Activated CD8-positive, alpha-beta memory T cell treated with anti-CD3 and anti-CD28 coated beads for 48 hours (primary cell): ENCODE measurements around the gene RBBP4.
A peak's percentile ranks its signal among the peaks of the same experiment; 100 is the strongest.
"Not testable (repeated sequence)": the region's sequence is repeated elsewhere in the genome, so short reads cannot be mapped to it uniquely, and the experiment has no call there.

Source experiments
- DNase-seq, 3 experiments: peaks; one replicate each; pipeline ENCODE4 v3.0.0-alpha.2; 2020; ENCODE audit warnings: low read depth in 2 of 3, low spot score in 2 of 3

Gene RBBP4

DNA sequence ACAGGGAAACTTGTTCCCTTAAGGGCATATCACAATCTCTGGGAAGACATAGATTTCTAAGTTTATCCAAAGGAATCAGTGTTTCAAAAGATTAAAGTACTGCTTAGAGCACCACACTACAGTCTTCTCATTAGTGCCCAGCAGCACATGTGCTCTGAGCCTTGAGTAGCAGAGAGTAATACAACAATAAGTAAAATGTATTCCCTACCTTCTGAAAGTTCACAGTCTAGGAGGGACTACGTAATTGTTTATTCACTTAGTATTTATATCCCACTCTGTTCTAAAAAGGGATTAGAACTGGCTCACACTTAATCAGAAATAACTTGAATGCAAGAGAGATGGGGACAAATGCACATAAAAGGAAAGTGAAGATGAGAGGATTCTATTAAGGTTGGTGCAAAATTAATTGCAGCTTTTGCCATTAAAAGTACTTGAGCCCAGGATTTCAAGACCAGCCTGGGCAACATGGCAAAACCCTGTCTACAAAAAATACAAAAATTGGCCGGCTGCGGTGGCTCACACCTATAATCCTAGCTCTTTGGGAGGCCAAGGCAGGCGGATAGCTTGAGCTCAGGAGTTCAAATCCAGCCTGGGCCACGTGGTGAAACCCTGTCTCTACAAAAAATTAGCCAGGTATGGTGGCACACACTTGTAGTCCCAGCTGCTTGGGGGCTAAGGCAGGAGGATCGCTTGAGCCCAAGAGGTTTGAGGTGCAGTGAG is 42.6 kb downstream of the RBBP4 start:
- DNase-seq, result no peak

DNA sequence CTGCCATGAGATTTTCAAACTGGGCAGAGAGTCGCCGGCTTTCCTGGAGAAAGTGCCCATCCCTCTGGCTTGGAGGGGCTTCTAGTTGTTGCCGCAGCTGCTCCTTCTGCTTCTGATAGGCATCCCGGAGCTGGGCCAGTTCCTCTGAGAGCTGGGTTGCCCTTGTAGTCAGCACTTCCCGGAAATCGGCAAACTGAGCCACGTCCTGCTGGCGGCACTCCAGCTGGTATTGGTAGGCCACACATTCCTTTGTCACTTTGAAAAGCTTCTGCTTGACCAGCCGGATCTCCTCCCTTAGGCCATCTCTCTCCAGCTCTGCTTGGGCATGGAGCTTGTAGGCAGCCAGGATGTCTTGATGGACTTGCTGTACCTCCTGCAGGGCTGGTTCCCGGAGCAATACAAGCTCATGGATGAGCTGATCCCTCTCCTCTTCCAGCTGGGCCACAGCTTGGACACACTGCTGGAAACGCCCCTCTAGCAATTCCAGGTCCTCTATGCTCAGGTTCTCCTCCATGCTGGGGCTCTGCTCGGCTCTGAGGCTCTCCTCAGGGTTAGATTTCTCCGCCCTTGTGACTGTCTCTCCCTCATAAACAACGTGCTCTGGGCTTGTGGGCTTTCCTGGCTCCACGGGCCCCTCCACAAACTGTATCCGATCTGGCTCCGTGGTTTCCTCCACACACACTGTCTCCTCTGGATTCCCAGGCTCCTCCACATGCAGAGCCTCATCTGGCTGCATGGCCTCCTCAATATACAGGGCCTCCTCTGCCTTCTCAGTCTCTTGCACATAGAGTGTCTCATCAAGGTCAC is 44.3 kb downstream of the RBBP4 start:
- no peak for DNase-seq

DNA sequence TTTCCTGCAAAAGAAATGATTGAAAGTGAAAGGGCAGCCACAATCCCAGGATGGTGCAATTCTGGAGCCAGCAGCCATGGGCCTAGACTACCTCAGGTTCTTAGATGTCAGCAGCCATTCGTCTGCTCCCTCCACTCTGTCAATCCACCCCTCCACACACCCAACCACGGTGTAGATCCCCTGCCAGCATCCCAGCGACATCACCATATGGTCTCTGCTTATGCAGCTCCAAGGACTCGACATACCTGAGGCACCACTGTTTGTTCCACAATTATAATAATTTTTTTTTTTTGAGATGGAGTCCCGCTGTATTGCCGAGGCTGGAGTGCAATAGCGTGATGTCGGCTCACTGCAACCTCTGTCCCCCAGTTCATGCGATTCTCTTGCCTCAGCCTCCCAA is 45.0 kb downstream of the RBBP4 start:
- no peak for DNase-seq

DNA sequence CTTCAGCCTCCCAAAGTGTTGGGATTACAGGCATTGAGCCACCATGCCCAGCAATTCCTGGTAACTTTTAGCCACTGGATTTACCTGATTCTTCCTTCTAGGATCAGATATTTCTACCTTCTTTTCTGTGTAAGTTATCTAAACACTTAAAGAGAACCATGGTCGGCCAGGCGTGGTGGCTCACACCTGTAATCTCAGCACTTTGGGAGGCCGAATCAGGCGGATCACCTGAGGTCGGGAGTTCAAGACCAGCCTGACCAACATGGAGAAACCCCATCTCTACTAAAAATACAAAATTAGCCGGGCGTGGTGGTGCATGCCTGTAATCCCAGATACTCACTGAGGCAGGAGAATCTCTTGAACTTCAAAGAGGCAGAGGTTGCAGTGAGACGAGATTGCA is 46.0 kb downstream of the RBBP4 start:
- DNase-seq, result not testable (repeated sequence)

DNA sequence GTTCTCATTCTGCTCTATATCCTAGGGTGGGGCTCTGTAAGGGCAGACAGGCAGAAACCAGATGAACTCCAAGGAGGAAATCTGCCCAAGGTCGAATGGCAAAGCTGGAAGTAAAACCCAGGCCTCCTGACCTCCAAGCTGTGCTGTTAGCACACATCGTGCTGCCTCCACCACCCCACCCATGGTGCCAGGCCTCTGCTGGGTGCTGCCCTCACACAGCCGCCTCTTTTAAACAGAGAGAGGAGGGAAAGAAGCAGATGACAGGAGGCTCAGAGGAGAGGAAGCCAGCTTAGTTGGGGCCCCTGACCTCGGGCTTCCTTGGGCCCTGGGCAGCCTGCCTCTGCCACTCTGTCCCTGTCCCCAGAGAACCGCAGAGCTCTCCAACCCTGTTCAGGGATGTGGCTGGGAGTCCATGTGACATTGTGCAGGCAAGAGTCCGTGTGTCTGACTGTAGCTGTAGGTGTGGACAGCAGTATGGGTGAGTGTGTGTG is 50.5 kb downstream of the RBBP4 start:
- DNase-seq, result no peak

DNA sequence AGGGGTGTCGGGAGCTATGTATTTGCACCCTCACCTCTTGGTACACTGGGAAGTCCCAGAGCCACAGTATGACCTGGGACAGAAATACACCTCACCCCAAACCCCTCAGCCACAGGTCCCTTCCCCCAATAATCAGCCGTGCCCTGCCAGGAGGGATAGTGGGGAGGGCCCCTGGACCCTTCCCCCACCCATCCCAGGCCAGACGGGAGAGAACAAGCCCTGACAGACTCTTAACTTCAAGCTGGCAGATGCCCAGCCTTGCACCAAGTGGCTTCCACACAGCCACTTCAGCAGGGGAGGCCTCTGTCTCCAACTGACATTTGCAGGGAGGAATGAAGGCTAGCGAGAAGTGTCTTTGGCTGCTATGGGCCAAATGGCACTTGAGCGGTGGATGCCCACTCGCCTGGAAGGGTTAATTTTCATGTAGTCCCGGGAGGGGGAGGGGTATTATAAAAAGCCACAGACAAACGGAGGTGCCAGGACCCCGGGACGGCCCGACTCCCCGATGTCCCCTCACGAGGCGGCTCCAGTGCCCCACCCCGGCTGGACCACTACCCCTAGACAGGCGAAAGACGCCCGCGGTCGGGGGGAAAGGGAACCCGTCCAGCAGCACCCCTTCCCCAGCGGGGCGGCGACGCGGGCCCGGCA is 51.1 kb downstream of the RBBP4 start:
- no peak for DNase-seq

DNA sequence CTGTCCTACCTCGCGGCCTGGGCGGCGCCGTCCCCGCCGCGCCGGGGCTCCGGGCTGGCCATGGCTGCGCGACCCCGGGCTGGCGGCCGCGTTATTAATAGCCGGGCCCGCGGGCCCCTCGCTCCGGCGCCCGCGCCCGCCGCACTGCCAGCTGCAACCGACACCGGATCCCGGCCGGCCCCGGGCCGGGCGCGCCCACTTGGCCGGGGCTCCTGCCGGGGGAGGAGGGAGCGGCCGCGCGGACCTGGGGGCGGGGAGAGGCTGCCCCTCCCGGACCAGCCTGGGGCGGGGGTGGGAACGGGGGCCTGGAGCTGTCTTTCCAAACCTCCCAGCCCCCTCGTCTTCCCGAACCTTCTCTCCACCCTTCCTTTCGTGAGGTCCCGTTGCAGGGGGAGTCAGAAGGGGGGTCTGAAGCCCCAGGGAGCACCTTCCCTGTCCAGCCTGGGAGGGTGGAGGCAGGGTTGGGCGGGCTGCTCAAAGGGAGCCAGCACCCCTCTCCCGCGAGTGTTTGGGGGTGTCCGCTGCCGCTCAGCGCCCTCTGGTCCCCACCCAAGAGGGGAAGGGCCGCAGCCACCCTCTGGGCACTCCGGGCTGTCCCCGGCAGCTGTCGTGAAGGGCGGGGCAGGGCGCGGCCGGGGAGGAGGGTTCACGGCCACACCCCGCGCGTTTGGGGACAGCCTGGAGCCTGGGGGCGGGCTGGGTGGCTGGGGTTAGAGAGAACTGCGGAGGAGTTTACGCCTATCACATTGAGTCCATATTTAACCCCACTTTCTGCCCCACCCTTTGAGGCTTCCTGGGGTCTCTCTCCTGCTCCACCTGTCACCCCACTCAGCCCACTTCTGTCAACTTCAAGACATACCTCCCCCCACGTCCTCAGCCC is 51.8 kb downstream of the RBBP4 start, which contains the start of gene SYNC:
Gene SYNC, minus strand, starts transcription at position 172 of the 880 bp plus-strand sequence. Its CDS starts 110 bp downstream, at position 62.
- DNase-seq, result no peak

DNA sequence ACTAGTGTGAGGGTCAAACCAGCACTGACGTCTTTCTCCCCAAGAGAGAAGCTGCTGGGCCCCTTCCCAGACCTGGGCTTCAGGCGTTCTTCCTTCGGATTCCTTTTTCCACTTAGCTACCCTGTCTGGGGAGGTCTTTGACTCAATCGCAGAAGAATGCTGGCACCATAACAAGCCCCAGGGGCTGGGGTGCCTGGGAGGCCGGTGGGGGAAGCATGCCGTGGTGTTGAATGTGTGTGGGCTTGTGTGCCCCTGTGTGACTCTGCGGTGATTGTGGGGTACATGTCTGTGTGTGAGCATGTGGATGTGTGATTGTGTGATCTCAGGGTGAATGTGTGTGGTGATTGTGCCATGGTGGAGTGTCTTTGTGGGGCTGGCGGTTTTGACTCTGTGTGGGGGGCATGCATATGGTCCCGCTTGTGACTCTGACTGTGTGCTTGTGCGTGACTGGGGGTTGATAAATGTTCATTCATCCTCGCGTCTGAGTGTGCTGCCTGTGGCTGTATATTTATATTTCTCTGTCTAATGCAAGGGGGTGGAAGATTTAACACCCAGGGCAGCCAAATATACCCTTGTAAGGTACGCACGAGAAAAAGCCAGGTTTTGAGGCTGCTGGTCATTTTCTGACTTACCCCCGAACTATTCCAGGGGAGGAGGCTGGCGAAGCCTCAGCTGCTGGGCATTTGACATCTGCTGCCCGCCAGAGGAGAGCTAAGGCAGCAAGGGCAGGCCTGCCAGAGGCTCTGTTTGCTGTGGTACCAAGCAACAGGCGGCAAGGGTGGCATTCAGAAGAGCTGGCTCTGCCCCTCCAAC is 52.7 kb downstream of the RBBP4 start:
- no peak for DNase-seq

DNA sequence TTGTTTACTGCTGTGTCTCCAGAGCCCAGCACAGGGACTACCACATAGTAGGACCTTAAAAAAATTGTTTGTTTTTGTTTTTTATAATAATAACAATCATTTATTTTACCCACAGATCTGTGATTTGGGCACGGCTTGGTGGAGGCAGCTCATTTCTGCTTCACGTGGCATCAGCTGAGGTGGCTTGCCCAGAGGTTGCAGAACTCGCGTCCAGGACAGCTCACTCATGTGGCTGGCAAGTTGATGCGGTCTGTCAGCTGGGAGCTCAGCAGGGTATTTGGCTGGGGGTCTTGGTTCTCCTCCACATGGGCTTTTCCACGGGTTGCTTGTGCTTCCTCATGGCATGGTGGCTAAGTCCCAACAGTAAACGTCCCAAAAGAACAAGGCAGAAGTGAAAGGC is 54.5 kb downstream of the RBBP4 start:
- no peak for DNase-seq

DNA sequence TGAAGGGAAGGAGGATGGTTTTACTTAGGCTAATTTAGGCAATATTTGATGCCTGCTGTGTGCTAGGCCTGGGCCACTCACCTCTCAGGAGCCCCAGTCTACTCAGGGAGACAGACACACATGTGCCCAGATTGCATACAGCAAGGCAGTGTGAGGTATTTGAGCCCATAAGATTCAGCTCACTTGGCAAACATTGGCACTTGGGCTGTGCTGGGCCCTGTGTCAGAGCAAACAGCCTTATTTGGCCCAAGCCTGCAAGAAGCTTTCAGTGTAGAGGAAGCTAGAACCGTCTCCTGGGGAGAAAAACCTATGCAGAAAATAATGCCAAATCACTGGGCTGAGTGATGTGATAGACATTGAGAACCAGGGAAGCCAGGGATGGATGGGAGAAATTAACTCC is 55.5 kb downstream of the RBBP4 start:
- DNase-seq, result no peak

DNA sequence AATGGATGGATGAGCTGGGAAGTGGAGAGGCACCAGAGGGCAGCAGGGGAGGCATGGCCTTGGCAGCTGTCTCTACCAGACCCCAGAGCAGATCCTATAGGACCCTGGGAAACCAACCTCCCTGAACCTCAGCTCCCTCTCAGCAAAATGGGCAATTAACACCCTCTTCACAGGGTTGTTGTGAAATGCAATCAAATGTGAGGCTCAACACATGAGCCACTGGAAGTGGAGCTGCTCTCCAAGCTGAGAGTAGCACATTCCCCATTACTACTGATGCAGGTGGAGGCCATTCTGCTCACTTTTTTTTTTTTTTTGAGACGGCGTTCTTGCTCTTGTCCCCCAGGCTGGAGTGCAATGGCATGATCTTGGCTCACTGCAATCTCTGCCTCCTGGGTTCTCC is 58.1 kb downstream of the RBBP4 start:
- no peak for DNase-seq

DNA sequence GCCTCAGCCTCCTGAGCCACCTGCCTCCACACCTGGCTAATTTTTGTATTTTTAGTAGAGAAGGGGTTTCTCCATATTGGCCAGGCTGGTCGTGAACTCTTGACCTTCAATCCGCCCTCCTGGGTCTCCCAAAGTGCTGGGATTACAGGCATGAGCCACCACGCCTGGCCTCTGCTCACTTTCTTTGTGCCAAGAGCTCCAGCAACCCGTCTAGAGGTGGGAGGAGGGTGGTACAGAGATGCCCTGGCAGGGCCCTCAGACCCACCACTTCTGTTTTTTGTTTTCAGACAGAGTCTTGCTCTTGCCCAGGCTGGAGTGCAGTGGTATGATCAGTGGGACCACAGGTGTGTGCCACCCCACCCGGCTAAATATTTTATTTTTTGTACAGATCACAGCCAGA is 58.5 kb downstream of the RBBP4 start:
- no peak for DNase-seq

DNA sequence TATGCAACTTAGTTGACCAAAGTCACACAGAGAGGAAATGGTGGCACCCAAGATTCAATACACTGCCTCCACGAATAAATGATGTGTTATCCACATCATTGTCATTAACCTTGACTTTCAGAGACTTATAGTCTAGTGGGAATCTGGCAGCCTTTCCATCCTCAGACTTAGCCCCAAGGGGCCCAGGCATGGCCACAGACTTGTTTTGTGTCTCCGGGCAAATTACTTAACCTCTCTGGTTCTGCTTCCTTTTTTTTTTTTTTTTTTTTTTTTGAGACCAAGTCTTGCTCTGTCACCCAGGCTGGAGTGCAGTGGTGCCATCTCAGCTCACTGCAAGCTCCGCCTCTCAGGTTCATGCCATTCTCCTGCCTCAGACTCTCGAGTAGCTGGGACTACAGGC is 60.2 kb downstream of the RBBP4 start:
- not testable (repeated sequence) for DNase-seq

DNA sequence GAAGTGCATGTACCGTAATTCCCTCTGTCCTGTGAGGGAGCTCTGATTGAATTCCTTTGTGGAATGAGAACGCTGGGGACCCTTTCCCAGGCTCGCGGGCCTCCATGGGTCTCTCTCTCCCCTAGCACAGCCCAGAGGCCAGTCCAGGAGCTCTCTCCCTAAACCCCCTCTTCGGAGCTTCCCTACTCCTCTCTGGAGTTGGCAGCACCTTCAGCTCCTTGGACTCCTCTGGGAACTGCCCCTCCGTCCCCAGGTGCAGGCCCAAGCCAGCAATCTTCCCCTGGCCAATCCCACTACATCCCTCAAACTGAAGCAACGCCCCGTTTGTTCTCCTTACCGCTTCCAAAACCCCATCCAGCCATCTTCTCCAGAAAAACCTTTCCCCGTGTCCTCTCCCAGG is 62.1 kb downstream of the RBBP4 start:
- DNase-seq, result no peak

DNA sequence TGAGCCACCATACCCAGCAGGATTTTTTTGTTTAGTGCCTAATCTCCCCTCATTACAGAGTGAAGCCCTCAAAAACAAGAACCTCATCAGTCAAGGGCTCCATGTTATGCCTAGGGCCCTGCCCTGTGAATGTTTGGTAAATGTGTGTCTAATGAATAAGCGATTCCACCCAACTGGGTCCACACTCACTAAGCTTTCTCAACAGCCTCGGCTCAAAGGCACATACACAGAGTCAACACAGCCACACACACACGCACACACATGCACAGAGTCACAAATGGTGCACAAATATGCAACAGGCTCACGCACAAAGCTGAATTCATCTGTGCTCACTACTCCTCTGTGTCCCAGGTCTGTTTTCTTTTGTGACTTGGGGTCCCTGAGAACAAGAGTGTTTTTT is 63.3 kb downstream of the RBBP4 start:
- no peak for DNase-seq

DNA sequence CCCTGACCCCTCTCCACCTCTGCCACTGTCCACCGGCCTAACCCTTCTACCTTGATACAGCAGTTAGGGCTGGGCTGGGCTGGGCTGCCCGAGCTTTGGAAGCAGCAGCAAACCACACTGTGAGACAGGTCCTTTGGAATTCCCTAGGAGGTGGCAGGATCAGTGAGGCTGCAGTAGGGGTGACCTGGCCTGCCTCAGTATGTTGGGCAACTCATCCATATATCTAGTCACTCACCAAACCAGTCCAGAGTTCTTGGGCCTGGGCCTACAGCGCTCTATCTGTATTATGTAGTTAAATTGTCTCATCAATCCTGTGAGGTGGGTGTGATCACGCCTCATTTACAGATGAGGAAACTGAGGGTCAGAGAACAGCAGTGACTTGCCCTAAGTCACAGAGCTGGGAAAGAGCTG is 64.9 kb downstream of the RBBP4 start:
- DNase-seq, result no peak

DNA sequence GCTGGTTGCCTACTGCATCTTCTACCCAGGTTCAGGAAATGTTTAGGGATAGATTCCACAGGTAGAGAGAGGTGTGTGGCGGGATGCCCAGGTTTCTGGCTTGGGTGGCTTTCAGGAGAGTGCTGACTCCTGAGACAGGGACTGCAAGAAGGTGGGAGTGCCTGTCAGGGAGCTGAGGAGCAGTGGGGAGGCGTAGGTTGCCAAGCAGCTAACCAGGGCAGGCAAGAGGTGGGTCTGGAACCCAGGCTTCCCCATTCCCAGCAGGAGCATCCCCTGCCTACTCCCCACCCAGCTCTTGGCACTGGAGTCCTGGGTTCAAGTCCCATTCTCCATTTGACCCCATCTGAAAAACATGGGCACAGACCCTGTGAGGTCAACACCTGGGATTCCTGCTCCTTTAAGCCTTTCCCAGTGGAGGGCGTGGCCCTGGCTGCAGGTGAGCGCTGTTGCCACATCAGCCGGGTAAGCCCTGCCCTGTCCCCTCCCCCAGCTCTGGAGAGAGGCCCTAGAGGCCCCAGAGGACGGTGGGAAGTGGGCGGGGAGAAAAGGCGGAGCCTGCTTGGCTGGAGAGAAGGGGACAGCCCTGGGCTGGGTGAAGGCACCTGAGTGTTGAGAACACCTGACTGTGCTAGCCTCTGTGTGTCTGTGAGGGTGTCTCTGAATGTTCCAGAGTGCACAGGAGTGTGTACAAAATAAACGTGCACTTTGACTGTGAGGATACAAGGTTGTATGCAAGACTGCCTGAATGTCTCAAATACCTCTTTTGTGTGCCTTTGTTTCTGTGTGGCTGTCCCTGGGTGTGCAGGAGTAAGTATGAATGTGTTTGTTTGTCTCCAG is 65.5 kb downstream of the RBBP4 start:
- peak in 1 of 3 experiments; percentile 25 for DNase-seq

DNA sequence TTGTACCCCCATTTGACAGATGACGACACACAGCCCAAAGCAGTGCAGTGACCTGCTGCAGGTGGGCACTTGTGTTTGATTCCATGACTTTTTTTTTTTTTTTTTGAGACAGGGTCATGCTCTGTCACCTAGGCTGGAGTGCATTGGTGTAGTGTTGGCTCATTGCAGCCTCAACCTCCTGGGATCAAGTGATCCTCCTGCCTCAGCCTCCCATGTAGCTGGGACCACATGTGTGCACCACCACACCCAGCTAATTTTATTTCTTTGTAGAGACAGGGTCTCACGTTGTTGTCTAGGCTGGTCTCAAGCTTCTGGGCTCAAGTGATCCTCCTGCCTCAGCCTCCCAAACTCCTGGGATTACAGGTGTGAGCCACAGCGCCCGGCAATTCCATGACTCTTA is 66.5 kb downstream of the RBBP4 start:
- no peak for DNase-seq

DNA sequence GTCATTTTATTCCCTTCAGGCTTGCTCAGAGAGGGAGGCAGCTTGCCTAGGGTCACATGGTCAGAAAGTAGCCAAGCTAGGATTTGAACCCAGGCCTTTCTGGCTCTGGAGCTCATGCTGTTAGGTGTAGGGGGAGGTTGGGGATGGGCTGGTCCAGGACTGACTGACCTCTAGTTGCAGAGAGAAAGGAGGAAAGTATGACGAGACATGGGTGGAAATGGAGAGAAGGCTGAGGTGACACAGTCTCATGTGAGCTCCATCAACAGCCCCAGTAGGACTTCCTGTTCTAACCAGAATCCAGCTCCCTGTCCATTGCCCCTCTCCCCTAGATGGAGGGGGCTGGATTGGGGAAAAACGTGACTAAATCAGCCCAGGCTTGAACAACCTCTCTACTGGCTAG is 67.0 kb downstream of the RBBP4 start:
- no peak for DNase-seq
